ENCODE results near the gene KLF1. TPM values are rescaled to one million over a fixed set of nuclear protein-coding genes. Genes with fewer than 3 reads are reported as not detected.

KLF1 gene
- total RNA-seq, 1 experiment from 2014 or later, result 0.22 TPM

- no peaks in the 10 kb centered on the region for H3K9me2 ChIP-seq (ENCODE audit: insufficient read depth)
- peak within 1 kb of the TSS; percentile 91 for H3K4me3 ChIP-seq
- H3K27me3 ChIP-seq (ENCODE audit: insufficient read depth, low read depth), result no peaks in the 10 kb centered on the region
- H3K9me3 ChIP-seq (ENCODE audit: insufficient read depth, low read depth), result no peaks in the 10 kb centered on the region
- H3K79me2 ChIP-seq (ENCODE audit: low read depth), result peaks cover 31% of the 10 kb centered on the region
- no peak for TF ChIP-seq EZH2 (IDR thresholded peaks at IDR 0.05; ENCODE audit: low read depth)
- TF ChIP-seq CTCF (conservative IDR thresholded peaks at IDR 0.05), result no peak
- H3K4me2 ChIP-seq, result peak within 1 kb of the TSS; percentile 96
- intact Hi-C loops (cut with micrococcal nuclease; ENCODE audit: unreplicated experiment), result no loop called here
- H3K36me3 ChIP-seq (ENCODE audit: low read depth), result 0 out of 2 replicates have a peak, but pooled peaks cover 9% of the 10 kb centered on the region
- DNase-seq, result peak; percentile 67 to 89
- TSS peak; percentile 53 for BruUV-seq (replicated peaks)
- H3K27ac ChIP-seq, result peak within 1 kb of the TSS; percentile 25
- POLR2A ChIA-PET (ENCODE audit: unreplicated experiment), result interaction anchor here (0.5 kb wide), 3 partner anchors 13 to 42 kb away, joined by 3 to 4 read pairs (median 3); partner anchors contain the start of genes GCDH and SYCE2
- no peaks in the 10 kb centered on the region; the same call in 1 of the 2 replicates for H3F3A ChIP-seq (ENCODE audit: insufficient read depth, low read depth)
- peaks cover 20% of the 10 kb centered on the region for H3K4me1 ChIP-seq (replicated peaks; ENCODE audit: insufficient read depth)
- CTCF ChIA-PET, result no interaction called here
- H2AFZ ChIP-seq, result peak within 1 kb of the TSS; percentile 93
- peaks cover 3% of the 10 kb centered on the region for H4K20me1 ChIP-seq (ENCODE audit: insufficient read depth)
These were observed 46.5 kb upstream of the KLF1 start, which contains the start of gene FARSA for GRCh38 chr19:12933287-12934072. Gene FARSA (minus strand): TSS chr19:12933711. CDS start chr19:12933696, 15 bp downstream.

GRCh38 chr19:12932392-12933286 is 45.6 kb upstream of the KLF1 start:
- H3F3A ChIP-seq (ENCODE audit: insufficient read depth, low read depth), result no peaks in the 10 kb centered on the region; the same call in 1 of the 2 replicates
- ChIA-PET POLR2A (ENCODE audit: unreplicated experiment) (no interaction called here), CTCF (no interaction called here)
- intact Hi-C loops (cut with micrococcal nuclease; ENCODE audit: unreplicated experiment), result no loop called here
- BruUV-seq (replicated peaks), result no TSS peak
- peaks cover 17% of the 10 kb centered on the region for H3K4me1 ChIP-seq (replicated peaks; ENCODE audit: insufficient read depth)
- peak overlapping the region; percentile 93 for H2AFZ ChIP-seq
- peaks cover 30% of the 10 kb centered on the region for H3K79me2 ChIP-seq (ENCODE audit: low read depth)
- H3K4me3 ChIP-seq, result peak overlapping the region; percentile 91
- no peak for TF ChIP-seq EZH2 (IDR thresholded peaks at IDR 0.05; ENCODE audit: low read depth)
- H4K20me1 ChIP-seq (ENCODE audit: insufficient read depth), result peaks cover 3% of the 10 kb centered on the region
- H3K27me3 ChIP-seq (ENCODE audit: insufficient read depth, low read depth), result no peaks in the 10 kb centered on the region
- H3K4me2 ChIP-seq, result peak overlapping the region; percentile 96
- DNase-seq, result no peak
- H3K27ac ChIP-seq, result peak overlapping the region; percentile 25; the same call in 1 of the 2 replicates
- H3K36me3 ChIP-seq (ENCODE audit: low read depth), result peaks cover 15% of the 10 kb centered on the region; the same call in 1 of the 2 replicates
- no peaks in the 10 kb centered on the region for H3K9me2 ChIP-seq (ENCODE audit: insufficient read depth)
- no peaks in the 10 kb centered on the region for H3K9me3 ChIP-seq (ENCODE audit: insufficient read depth, low read depth)

GRCh38 chr19:12930002-12930645 is 43.1 kb upstream of the KLF1 start:
- intact Hi-C loops (cut with micrococcal nuclease; ENCODE audit: unreplicated experiment), result no loop called here
- POLR2A ChIA-PET (ENCODE audit: unreplicated experiment), result no interaction called here

More at GRCh38 chr19:12930002-12930645, 43.1 kb upstream of the KLF1 start:
- Histone ChIP-seq H3K79me2 (ENCODE audit: low read depth) (peaks cover 30% of the 10 kb centered on the region), H3K27ac (no peak overlapping the region), H3K4me1 (replicated peaks; ENCODE audit: insufficient read depth) (peaks cover 12% of the 10 kb centered on the region), H2AFZ (no peak overlapping the region), H3K27me3 (ENCODE audit: insufficient read depth, low read depth) (no peaks in the 10 kb centered on the region), H3K4me3 (no peak overlapping the region), H3K9me3 (ENCODE audit: insufficient read depth, low read depth) (no peaks in the 10 kb centered on the region), H3F3A (ENCODE audit: insufficient read depth, low read depth) (no peaks in the 10 kb centered on the region; the same call in 1 of the 2 replicates), H3K4me2 (no peak overlapping the region), H3K9me2 (ENCODE audit: insufficient read depth) (no peaks in the 10 kb centered on the region), H4K20me1 (ENCODE audit: insufficient read depth) (peaks cover 3% of the 10 kb centered on the region), H3K36me3 (ENCODE audit: low read depth) (peaks cover 32% of the 10 kb centered on the region)
- DNase-seq, result no peak
- no peak for TF ChIP-seq CTCF (conservative IDR thresholded peaks at IDR 0.05)
- no peak for TF ChIP-seq EZH2 (IDR thresholded peaks at IDR 0.05; ENCODE audit: low read depth)
- no TSS peak for BruUV-seq (replicated peaks)
- CTCF ChIA-PET, result no interaction called here

Data from PC-9 (cell line).